ENCODE results near the gene SLC25A26. TPM values are rescaled to one million over a fixed set of nuclear protein-coding genes. Genes with fewer than 3 reads are reported as not detected.

SLC25A26 gene
- total and polyA plus RNA-seq, 7 donors = 17.8 to 42.8 (median 22.4) TPM

DNA sequence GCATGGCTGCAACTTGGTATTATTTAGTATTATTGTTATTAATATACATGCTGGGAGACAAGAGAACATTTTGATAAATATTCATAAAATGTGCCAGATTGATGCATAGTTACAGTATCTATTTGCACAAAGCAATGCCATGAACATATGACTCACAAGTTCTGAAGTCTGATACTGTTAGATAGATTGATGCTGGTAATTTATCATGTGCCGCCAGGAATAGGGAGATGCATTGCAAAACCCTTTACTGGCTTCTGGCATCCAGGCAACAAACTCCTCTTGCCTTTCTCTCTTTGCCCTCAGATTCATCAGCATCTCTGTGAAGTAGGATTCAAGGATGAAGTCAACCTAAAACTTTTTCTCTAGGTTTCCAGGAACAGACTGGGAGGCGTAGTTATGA lies 41.0 kb upstream of the SLC25A26 start:
- no peak overlapping the region for H3K27ac ChIP-seq
- WGBS, 2 donors = 92 to 93% methylated on average over 2 of the region's 2 CpGs
- no peaks in the 10 kb centered on the region for H3K4me1 ChIP-seq
- no peaks in the 10 kb centered on the region for H3K27me3 ChIP-seq
- no peaks in the 10 kb centered on the region for H3K36me3 ChIP-seq
- no peak for DNase-seq
- H3K4me3 ChIP-seq = no peak overlapping the region
- no peaks in the 10 kb centered on the region for H3K9me3 ChIP-seq
- intact Hi-C loops (cut with DNase I) = no loop called here
- TF ChIP-seq, protein P1, sequence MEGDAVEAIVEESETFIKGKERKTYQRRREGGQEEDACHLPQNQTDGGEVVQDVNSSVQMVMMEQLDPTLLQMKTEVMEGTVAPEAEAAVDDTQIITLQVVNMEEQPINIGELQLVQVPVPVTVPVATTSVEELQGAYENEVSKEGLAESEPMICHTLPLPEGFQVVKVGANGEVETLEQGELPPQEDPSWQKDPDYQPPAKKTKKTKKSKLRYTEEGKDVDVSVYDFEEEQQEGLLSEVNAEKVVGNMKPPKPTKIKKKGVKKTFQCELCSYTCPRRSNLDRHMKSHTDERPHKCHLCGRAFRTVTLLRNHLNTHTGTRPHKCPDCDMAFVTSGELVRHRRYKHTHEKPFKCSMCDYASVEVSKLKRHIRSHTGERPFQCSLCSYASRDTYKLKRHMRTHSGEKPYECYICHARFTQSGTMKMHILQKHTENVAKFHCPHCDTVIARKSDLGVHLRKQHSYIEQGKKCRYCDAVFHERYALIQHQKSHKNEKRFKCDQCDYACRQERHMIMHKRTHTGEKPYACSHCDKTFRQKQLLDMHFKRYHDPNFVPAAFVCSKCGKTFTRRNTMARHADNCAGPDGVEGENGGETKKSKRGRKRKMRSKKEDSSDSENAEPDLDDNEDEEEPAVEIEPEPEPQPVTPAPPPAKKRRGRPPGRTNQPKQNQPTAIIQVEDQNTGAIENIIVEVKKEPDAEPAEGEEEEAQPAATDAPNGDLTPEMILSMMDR (IDR thresholded peaks at IDR 0.05) = no peak
- no peak for TF ChIP-seq POLR2A (IDR thresholded peaks at IDR 0.05)
- TF ChIP-seq POLR2AphosphoS5 (IDR thresholded peaks at IDR 0.05) = no peak
- no peak for TF ChIP-seq EP300 (IDR thresholded peaks at IDR 0.05)

DNA sequence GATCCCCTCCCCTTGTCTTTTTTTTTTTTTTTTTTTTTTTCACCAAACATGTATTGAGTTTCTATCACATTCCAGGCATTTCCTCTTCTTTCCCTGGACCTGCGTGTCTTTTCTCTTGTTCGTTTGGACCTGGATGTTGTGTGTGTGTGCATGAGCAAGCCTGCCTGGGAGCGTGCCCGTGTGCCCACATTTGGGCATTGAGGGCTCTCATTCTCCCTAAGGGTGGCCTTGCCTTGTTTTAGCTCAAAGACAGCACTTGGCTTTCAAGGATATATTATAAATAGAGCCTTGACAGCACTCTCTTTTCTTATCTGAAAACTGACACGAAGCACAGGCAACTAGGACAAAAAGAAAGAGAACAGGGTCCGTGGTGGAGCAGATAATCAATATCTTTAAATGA lies 39.0 kb upstream of the SLC25A26 start:
- H3K27me3 ChIP-seq = no peaks in the 10 kb centered on the region
- no peak overlapping the region for H3K27ac ChIP-seq
- H3K4me1 ChIP-seq = no peaks in the 10 kb centered on the region
- WGBS, 2 donors = 86 to 91% methylated on average over 6 of the region's 6 CpGs
- TF ChIP-seq POLR2A (IDR thresholded peaks at IDR 0.05) (no peak), POLR2AphosphoS5 (IDR thresholded peaks at IDR 0.05) (no peak), EP300 (IDR thresholded peaks at IDR 0.05) (no peak)
- TF ChIP-seq, protein P1 (IDR thresholded peaks at IDR 0.05) = no peak
- H3K4me3 ChIP-seq = no peak overlapping the region
- no peaks in the 10 kb centered on the region for H3K36me3 ChIP-seq
- DNase-seq = no peak
- no peaks in the 10 kb centered on the region for H3K9me3 ChIP-seq
- intact Hi-C loops (cut with DNase I) = no loop called here

DNA sequence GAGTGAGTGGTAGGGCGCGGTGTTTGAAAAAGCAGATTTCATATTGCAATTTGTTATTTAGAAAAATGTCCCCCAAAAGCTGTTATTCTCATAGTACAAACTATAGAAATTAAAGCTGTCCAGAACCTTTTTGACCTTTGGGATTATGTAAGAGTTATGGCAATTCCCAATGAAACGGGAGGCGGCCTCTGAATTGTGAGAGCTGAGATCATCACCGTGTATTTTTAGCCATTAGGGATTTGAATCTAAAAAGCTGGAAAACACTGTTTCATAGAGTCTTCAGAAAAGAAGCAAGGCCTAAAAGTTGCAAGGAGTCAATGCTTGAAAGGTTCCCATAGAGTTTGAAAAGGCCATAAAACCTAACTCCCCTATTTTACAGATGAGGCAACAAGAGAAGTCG lies 38.6 kb upstream of the SLC25A26 start:
- TF ChIP-seq, protein P1 (IDR thresholded peaks at IDR 0.05) = no peak
- TF ChIP-seq EP300 (IDR thresholded peaks at IDR 0.05) (no peak), POLR2AphosphoS5 (IDR thresholded peaks at IDR 0.05) (no peak), POLR2A (IDR thresholded peaks at IDR 0.05) (no peak)
- no peaks in the 10 kb centered on the region for H3K27me3 ChIP-seq
- intact Hi-C loops (cut with DNase I) = no loop called here
- 87 to 95% methylated on average over 6 of the region's 6 CpGs for WGBS, 2 donors
- H3K27ac ChIP-seq = no peak overlapping the region
- H3K36me3 ChIP-seq = no peaks in the 10 kb centered on the region
- no peak for DNase-seq
- no peaks in the 10 kb centered on the region for H3K4me1 ChIP-seq
- H3K4me3 ChIP-seq = no peak overlapping the region
- no peaks in the 10 kb centered on the region for H3K9me3 ChIP-seq

DNA sequence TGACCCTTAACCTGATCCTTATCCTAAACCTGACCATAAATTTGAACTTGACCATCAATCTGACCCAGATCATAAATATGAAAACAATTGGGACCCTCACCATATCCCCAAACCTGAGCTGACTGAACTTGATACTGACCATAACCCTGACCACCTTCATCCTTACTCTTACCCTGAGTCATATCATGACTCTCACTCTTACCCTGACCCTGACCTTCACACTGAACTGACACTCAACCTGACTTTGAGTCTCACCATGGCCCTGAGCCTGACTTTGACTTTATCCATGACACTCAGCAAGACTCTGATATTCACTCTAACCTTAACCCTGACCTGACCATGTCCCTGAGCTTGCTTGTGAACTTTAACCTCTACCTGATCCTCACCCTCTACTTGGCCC lies 34.3 kb upstream of the SLC25A26 start:
- Histone ChIP-seq H3K4me3 (no peak overlapping the region), H3K36me3 (no peaks in the 10 kb centered on the region), H3K27ac (no peak overlapping the region), H3K9me3 (no peaks in the 10 kb centered on the region), H3K27me3 (no peaks in the 10 kb centered on the region), H3K4me1 (no peaks in the 10 kb centered on the region)
- no peak for TF ChIP-seq POLR2A (IDR thresholded peaks at IDR 0.05)
- TF ChIP-seq EP300 (IDR thresholded peaks at IDR 0.05) = no peak
- TF ChIP-seq, protein P1 (IDR thresholded peaks at IDR 0.05) = no peak
- no peak for TF ChIP-seq POLR2AphosphoS5 (IDR thresholded peaks at IDR 0.05)
- DNase-seq = no peak
- intact Hi-C loops (cut with DNase I) = no loop called here

DNA sequence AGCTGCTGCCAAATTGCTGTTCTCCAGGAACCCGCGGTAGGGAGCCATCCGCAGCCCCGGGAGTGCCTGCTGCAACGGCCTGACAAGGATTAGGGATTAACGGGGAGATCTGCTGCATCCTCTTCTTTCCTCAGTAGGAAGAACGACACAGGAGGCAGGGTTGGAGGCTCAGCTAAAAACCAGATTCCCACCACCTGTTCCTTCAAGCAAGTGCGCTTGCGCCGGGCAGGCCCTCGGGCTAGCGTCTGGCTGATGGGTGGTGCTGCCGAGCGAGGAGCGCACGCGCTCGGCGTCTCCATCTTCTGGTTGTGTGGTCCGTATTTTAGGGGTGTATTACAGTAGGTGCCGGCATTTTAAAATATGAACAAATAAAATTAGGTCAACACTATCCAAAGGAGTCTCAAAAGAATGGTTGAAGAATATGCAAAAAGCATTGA lies 25.4 kb upstream of the SLC25A26 start:
- Histone ChIP-seq H3K27ac (no peak overlapping the region), H3K27me3 (no peaks in the 10 kb centered on the region), H3K4me1 (peaks cover 0 to 4% (median 2%) of the 10 kb centered on the region in 4 donors), H3K9me3 (no peaks in the 10 kb centered on the region), H3K36me3 (no peaks in the 10 kb centered on the region), H3K4me3 (peak overlapping the region in 3 of 4 donors; percentile 14 to 30 (median 21))
- WGBS, 2 donors = 18% methylated on average over 21 of the region's 21 CpGs
- TF ChIP-seq POLR2A (IDR thresholded peaks at IDR 0.05) = no peak
- TF ChIP-seq POLR2AphosphoS5 (IDR thresholded peaks at IDR 0.05) = no peak
- TF ChIP-seq, protein P1 (IDR thresholded peaks at IDR 0.05) = no peak
- TF ChIP-seq EP300 (IDR thresholded peaks at IDR 0.05) = no peak
- intact Hi-C loops (cut with DNase I) = loop anchor here (10.0 kb wide), 1 partner anchor 411 kb away; no protein-coding TSS in a partner anchor
- peak; percentile 67 for DNase-seq

Data from sigmoid colon (tissue), 7 donors.